ENCODE results near the gene PTPRD. TPM values are rescaled to one million over a fixed set of nuclear protein-coding genes. Genes with fewer than 3 reads are reported as not detected.

The PTPRD gene
- total RNA-seq, 1 donor from 2014 or later = 75.7 TPM

GRCh38 chr9:10146517-10147331 is 466.1 kb downstream of the PTPRD start:
- no peak overlapping the region for H3K27ac ChIP-seq (ENCODE audit: low read depth, low read length)
- no peak overlapping the region for H3K4me3 ChIP-seq (ENCODE audit: low read length in 3 of 3)
- no peaks in the 10 kb centered on the region for H3K36me3 ChIP-seq (ENCODE audit: control insufficient read depth in 3 of 3, insufficient read depth in 3 of 3, low read length in 3 of 3)
- no peak overlapping the region for H3K9ac ChIP-seq (ENCODE audit: low read depth in 1 of 3, low read length in 3 of 3)
- no peaks in the 10 kb centered on the region for H3K4me1 ChIP-seq (ENCODE audit: control insufficient read depth in 3 of 3, insufficient read depth in 3 of 3, low read length in 3 of 3)
- H3K27me3 ChIP-seq (ENCODE audit: control insufficient read depth in 3 of 3, insufficient read depth in 3 of 3, low read length in 3 of 3) = no peaks in the 10 kb centered on the region
- H3K9me3 ChIP-seq (ENCODE audit: control insufficient read depth in 3 of 3, low read length in 3 of 3) = no peaks in the 10 kb centered on the region

DNA sequence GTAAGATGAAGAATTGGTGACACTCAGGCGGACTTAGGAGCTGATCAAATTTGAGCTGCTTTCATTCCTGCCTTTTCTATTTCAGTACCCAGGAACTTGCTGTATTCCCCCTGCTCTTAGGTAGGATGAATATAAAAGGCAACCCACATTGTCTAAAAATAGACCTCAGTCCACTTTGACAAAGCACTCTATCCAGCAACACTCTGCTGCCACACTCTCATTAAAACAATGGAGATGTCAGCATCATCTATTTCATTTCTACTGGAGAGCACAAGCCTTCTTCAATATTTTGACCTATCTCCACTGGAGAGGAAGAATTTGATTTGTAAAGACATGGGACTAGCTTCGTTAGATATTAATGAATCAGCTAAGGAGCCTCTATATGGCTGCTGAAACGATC is 468.4 kb downstream of the PTPRD start:
- Histone ChIP-seq H3K27ac (ENCODE audit: low read depth, low read length) (no peak overlapping the region), H3K4me3 (ENCODE audit: low read length in 3 of 3) (no peak overlapping the region), H3K36me3 (ENCODE audit: control insufficient read depth in 3 of 3, insufficient read depth in 3 of 3, low read length in 3 of 3) (no peaks in the 10 kb centered on the region)

GRCh38 chr9:10135553-10135952 is 477.2 kb downstream of the PTPRD start:
- no peaks in the 10 kb centered on the region for H3K9me3 ChIP-seq (ENCODE audit: control insufficient read depth in 3 of 3, low read length in 3 of 3)
- H3K36me3 ChIP-seq (ENCODE audit: control insufficient read depth in 3 of 3, insufficient read depth in 3 of 3, low read length in 3 of 3) = no peaks in the 10 kb centered on the region

More for the DNA sequence above, 468.4 kb downstream of the PTPRD start:
- Histone ChIP-seq H3K4me1 (ENCODE audit: control insufficient read depth in 3 of 3, insufficient read depth in 3 of 3, low read length in 3 of 3) (no peaks in the 10 kb centered on the region), H3K27me3 (ENCODE audit: control insufficient read depth in 3 of 3, insufficient read depth in 3 of 3, low read length in 3 of 3) (no peaks in the 10 kb centered on the region), H3K9me3 (ENCODE audit: control insufficient read depth in 3 of 3, low read length in 3 of 3) (no peaks in the 10 kb centered on the region), H3K9ac (ENCODE audit: low read depth in 1 of 3, low read length in 3 of 3) (no peak overlapping the region)

GRCh38 chr9:10134266-10134665 is 478.5 kb downstream of the PTPRD start:
- Histone ChIP-seq H3K9ac (ENCODE audit: low read depth in 1 of 3, low read length in 3 of 3) (no peak overlapping the region), H3K9me3 (ENCODE audit: control insufficient read depth in 3 of 3, low read length in 3 of 3) (no peaks in the 10 kb centered on the region)

More at GRCh38 chr9:10135553-10135952, 477.2 kb downstream of the PTPRD start:
- Histone ChIP-seq H3K4me1 (ENCODE audit: control insufficient read depth in 3 of 3, insufficient read depth in 3 of 3, low read length in 3 of 3) (no peaks in the 10 kb centered on the region), H3K4me3 (ENCODE audit: low read length in 3 of 3) (no peak overlapping the region), H3K27ac (ENCODE audit: low read depth, low read length) (no peak overlapping the region), H3K9ac (ENCODE audit: low read depth in 1 of 3, low read length in 3 of 3) (no peak overlapping the region), H3K27me3 (ENCODE audit: control insufficient read depth in 3 of 3, insufficient read depth in 3 of 3, low read length in 3 of 3) (no peaks in the 10 kb centered on the region)

GRCh38 chr9:10130061-10130675 is 482.6 kb downstream of the PTPRD start:
- H3K9ac ChIP-seq (ENCODE audit: low read depth in 1 of 3, low read length in 3 of 3) = no peak overlapping the region

More at GRCh38 chr9:10134266-10134665, 478.5 kb downstream of the PTPRD start:
- no peaks in the 10 kb centered on the region for H3K36me3 ChIP-seq (ENCODE audit: control insufficient read depth in 3 of 3, insufficient read depth in 3 of 3, low read length in 3 of 3)
- no peaks in the 10 kb centered on the region for H3K27me3 ChIP-seq (ENCODE audit: control insufficient read depth in 3 of 3, insufficient read depth in 3 of 3, low read length in 3 of 3)
- no peak overlapping the region for H3K27ac ChIP-seq (ENCODE audit: low read depth, low read length)
- H3K4me3 ChIP-seq (ENCODE audit: low read length in 3 of 3) = no peak overlapping the region
- no peaks in the 10 kb centered on the region for H3K4me1 ChIP-seq (ENCODE audit: control insufficient read depth in 3 of 3, insufficient read depth in 3 of 3, low read length in 3 of 3)

GRCh38 chr9:10127867-10128266 is 484.9 kb downstream of the PTPRD start:
- Histone ChIP-seq H3K9ac (ENCODE audit: low read depth in 1 of 3, low read length in 3 of 3) (no peak overlapping the region), H3K9me3 (ENCODE audit: control insufficient read depth in 3 of 3, low read length in 3 of 3) (no peaks in the 10 kb centered on the region), H3K27ac (ENCODE audit: low read depth, low read length) (no peak overlapping the region), H3K4me3 (ENCODE audit: low read length in 3 of 3) (no peak overlapping the region), H3K36me3 (ENCODE audit: control insufficient read depth in 3 of 3, insufficient read depth in 3 of 3, low read length in 3 of 3) (no peaks in the 10 kb centered on the region), H3K4me1 (ENCODE audit: control insufficient read depth in 3 of 3, insufficient read depth in 3 of 3, low read length in 3 of 3) (no peaks in the 10 kb centered on the region), H3K27me3 (ENCODE audit: control insufficient read depth in 3 of 3, insufficient read depth in 3 of 3, low read length in 3 of 3) (no peaks in the 10 kb centered on the region)

More at GRCh38 chr9:10130061-10130675, 482.6 kb downstream of the PTPRD start:
- no peak overlapping the region for H3K27ac ChIP-seq (ENCODE audit: low read depth, low read length)
- H3K9me3 ChIP-seq (ENCODE audit: control insufficient read depth in 3 of 3, low read length in 3 of 3) = no peaks in the 10 kb centered on the region
- H3K4me3 ChIP-seq (ENCODE audit: low read length in 3 of 3) = no peak overlapping the region
- no peaks in the 10 kb centered on the region for H3K4me1 ChIP-seq (ENCODE audit: control insufficient read depth in 3 of 3, insufficient read depth in 3 of 3, low read length in 3 of 3)
- H3K36me3 ChIP-seq (ENCODE audit: control insufficient read depth in 3 of 3, insufficient read depth in 3 of 3, low read length in 3 of 3) = no peaks in the 10 kb centered on the region
- H3K27me3 ChIP-seq (ENCODE audit: control insufficient read depth in 3 of 3, insufficient read depth in 3 of 3, low read length in 3 of 3) = no peaks in the 10 kb centered on the region

- no peak overlapping the region for H3K27ac ChIP-seq (ENCODE audit: low read depth, low read length)
- H3K4me3 ChIP-seq (ENCODE audit: low read length in 3 of 3) = no peak overlapping the region
- no peak overlapping the region for H3K9ac ChIP-seq (ENCODE audit: low read depth in 1 of 3, low read length in 3 of 3)
- no peaks in the 10 kb centered on the region for H3K27me3 ChIP-seq (ENCODE audit: control insufficient read depth in 3 of 3, insufficient read depth in 3 of 3, low read length in 3 of 3)
- H3K9me3 ChIP-seq (ENCODE audit: control insufficient read depth in 3 of 3, low read length in 3 of 3) = no peaks in the 10 kb centered on the region
- H3K36me3 ChIP-seq (ENCODE audit: control insufficient read depth in 3 of 3, insufficient read depth in 3 of 3, low read length in 3 of 3) = no peaks in the 10 kb centered on the region
- H3K4me1 ChIP-seq (ENCODE audit: control insufficient read depth in 3 of 3, insufficient read depth in 3 of 3, low read length in 3 of 3) = no peaks in the 10 kb centered on the region
Observed at GRCh38 chr9:10112798-10113197, 500.0 kb downstream of the PTPRD start.

- Histone ChIP-seq H3K27ac (ENCODE audit: low read depth, low read length) (no peak overlapping the region), H3K36me3 (ENCODE audit: control insufficient read depth in 3 of 3, insufficient read depth in 3 of 3, low read length in 3 of 3) (no peaks in the 10 kb centered on the region), H3K4me3 (ENCODE audit: low read length in 3 of 3) (no peak overlapping the region), H3K4me1 (ENCODE audit: control insufficient read depth in 3 of 3, insufficient read depth in 3 of 3, low read length in 3 of 3) (no peaks in the 10 kb centered on the region), H3K9ac (ENCODE audit: low read depth in 1 of 3, low read length in 3 of 3) (no peak overlapping the region), H3K9me3 (ENCODE audit: control insufficient read depth in 3 of 3, low read length in 3 of 3) (no peaks in the 10 kb centered on the region), H3K27me3 (ENCODE audit: control insufficient read depth in 3 of 3, insufficient read depth in 3 of 3, low read length in 3 of 3) (no peaks in the 10 kb centered on the region)
Observed at GRCh38 chr9:10112070-10112469, 500.7 kb downstream of the PTPRD start.

DNA sequence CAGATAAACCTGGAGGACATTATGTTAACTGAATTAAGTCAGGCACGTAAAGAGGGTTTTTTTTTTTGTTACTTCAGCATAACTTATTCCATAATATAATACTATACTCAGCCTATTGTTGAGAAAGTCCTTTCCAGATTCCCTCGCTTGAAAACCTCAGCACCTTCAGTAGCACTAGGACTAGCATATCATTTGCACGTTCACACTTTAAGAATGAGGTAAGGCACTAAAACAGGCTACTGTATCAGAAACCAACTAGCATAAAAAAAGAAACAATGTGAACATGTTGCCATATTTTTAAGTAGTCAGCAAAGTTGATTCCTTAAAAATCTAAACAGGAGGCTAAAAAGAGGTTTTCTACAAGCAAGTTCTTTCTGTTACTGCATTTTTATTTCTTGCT is 504.0 kb downstream of the PTPRD start:
- Histone ChIP-seq H3K4me3 (ENCODE audit: low read length in 3 of 3) (no peak overlapping the region), H3K4me1 (ENCODE audit: control insufficient read depth in 3 of 3, insufficient read depth in 3 of 3, low read length in 3 of 3) (no peaks in the 10 kb centered on the region), H3K27ac (ENCODE audit: low read depth, low read length) (no peak overlapping the region), H3K27me3 (ENCODE audit: control insufficient read depth in 3 of 3, insufficient read depth in 3 of 3, low read length in 3 of 3) (no peaks in the 10 kb centered on the region), H3K9me3 (ENCODE audit: control insufficient read depth in 3 of 3, low read length in 3 of 3) (no peaks in the 10 kb centered on the region), H3K36me3 (ENCODE audit: control insufficient read depth in 3 of 3, insufficient read depth in 3 of 3, low read length in 3 of 3) (no peaks in the 10 kb centered on the region), H3K9ac (ENCODE audit: low read depth in 1 of 3, low read length in 3 of 3) (no peak overlapping the region)

GRCh38 chr9:10104774-10105173 is 508.0 kb downstream of the PTPRD start:
- Histone ChIP-seq H3K4me1 (ENCODE audit: control insufficient read depth in 3 of 3, insufficient read depth in 3 of 3, low read length in 3 of 3) (no peaks in the 10 kb centered on the region), H3K9ac (ENCODE audit: low read depth in 1 of 3, low read length in 3 of 3) (no peak overlapping the region), H3K27me3 (ENCODE audit: control insufficient read depth in 3 of 3, insufficient read depth in 3 of 3, low read length in 3 of 3) (no peaks in the 10 kb centered on the region)

More at GRCh38 chr9:10104774-10105173, 508.0 kb downstream of the PTPRD start:
- no peaks in the 10 kb centered on the region for H3K36me3 ChIP-seq (ENCODE audit: control insufficient read depth in 3 of 3, insufficient read depth in 3 of 3, low read length in 3 of 3)
- no peaks in the 10 kb centered on the region for H3K9me3 ChIP-seq (ENCODE audit: control insufficient read depth in 3 of 3, low read length in 3 of 3)
- H3K4me3 ChIP-seq (ENCODE audit: low read length in 3 of 3) = no peak overlapping the region
- no peak overlapping the region for H3K27ac ChIP-seq (ENCODE audit: low read depth, low read length)
